Neural progenitor cell (in vitro differentiated cells): ENCODE results near the gene TOP2A. TPM values are rescaled to one million over a fixed set of nuclear protein-coding genes. Genes with fewer than 3 reads are reported as not detected.

Experiments
- DNase-seq: peaks from one replicate; pipeline ENCODE4 v3.0.0-alpha.2; 2016; ENCODE audit warnings: low spot score
- H2AFZ ChIP-seq: fragments of 200-600 bp; sonication (generic); replicated peaks from 2 replicates; pipeline ENCODE4 v1.6.1; 2016; ENCODE audit warnings: antibody characterized with exemption
- H3F3A ChIP-seq: fragments of 200-600 bp; sonication (generic); 2 replicates; pipeline ENCODE4 v1.6.1; 2016; ENCODE audit warnings: antibody characterized with exemption, low read depth
- H3K27ac ChIP-seq: fragments of 200-600 bp; sonication (generic); 2 replicates; pipeline ENCODE4 v1.5.1; 2016; ENCODE audit warnings: mild to moderate bottlenecking
- H3K27me3 ChIP-seq: fragments of 200-600 bp; sonication (generic); 2 replicates; pipeline ENCODE4 v1.6.1; 2016; ENCODE audit warnings: mild to moderate bottlenecking, moderate library complexity
- H3K36me3 ChIP-seq: fragments of 200-600 bp; sonication (generic); 2 replicates; pipeline ENCODE4 v1.5.1; 2016
- H3K4me1 ChIP-seq: fragments of 200-600 bp; sonication (generic); 2 replicates; pipeline ENCODE4 v1.6.1; 2016; ENCODE audit warnings: mixed run types
- H3K4me2 ChIP-seq: fragments of 200-600 bp; sonication (generic); 2 replicates; pipeline ENCODE4 v1.6.1; 2016
- H3K4me3 ChIP-seq: fragments of 200-600 bp; sonication (generic); 2 replicates; pipeline ENCODE4 v1.5.1; 2016
- H3K79me2 ChIP-seq: fragments of 200-600 bp; sonication (generic); 2 replicates; pipeline ENCODE4 v1.6.1; 2016; ENCODE audit warnings: low read depth
- H3K9ac ChIP-seq: fragments of 200-600 bp; sonication (generic); 2 replicates; pipeline ENCODE4 v1.6.1; 2016
- H3K9me3 ChIP-seq: fragments of 200-600 bp; sonication (generic); 2 replicates; pipeline ENCODE4 v1.5.1; 2016; ENCODE audit warnings: low read depth
- H4K20me1 ChIP-seq: fragments of 200-600 bp; sonication (generic); 2 replicates; pipeline ENCODE4 v1.6.1; 2016; ENCODE audit warnings: low read depth
- H3K27ac Mint-ChIP-seq: 3 replicates; pipeline ENCODE4 v1.8.0; 2021; ENCODE audit warnings: mixed read lengths
- H3K27me3 Mint-ChIP-seq: 2 replicates; pipeline ENCODE4 v1.8.0; 2022; ENCODE audit warnings: low read depth, mild to moderate bottlenecking, inconsistent platforms, moderate library complexity, mixed read lengths; ENCODE audit not compliant: insufficient read depth
- H3K36me3 Mint-ChIP-seq: 3 replicates; pipeline ENCODE4 v1.8.0; 2021; ENCODE audit warnings: mixed read lengths
- H3K4me1 Mint-ChIP-seq: 3 replicates; pipeline ENCODE4 v1.8.0; 2021; ENCODE audit warnings: mixed read lengths
- H3K4me3 Mint-ChIP-seq: 3 replicates; pipeline ENCODE4 v1.8.0; 2021; ENCODE audit warnings: mild to moderate bottlenecking, moderate library complexity, mixed read lengths
- H3K9me3 Mint-ChIP-seq: 3 replicates; pipeline ENCODE4 v1.8.0; 2020; ENCODE audit warnings: mixed read lengths
- CTCF ChIP-seq: fragments of 200-600 bp; sonication (generic); IDR thresholded peaks from 2 replicates; pipeline ENCODE4 v1.5.1; 2017; ENCODE audit warnings: antibody characterized with exemption, mild to moderate bottlenecking
- EZH2 ChIP-seq: fragments of 200-600 bp; sonication (generic); IDR thresholded peaks from 2 replicates; pipeline ENCODE4 v1.6.1; 2017; ENCODE audit warnings: antibody characterized with exemption, mild to moderate bottlenecking, moderate library complexity
- EZH2phosphoT487 ChIP-seq: fragments of 200-600 bp; sonication (generic); IDR thresholded peaks from 2 replicates; pipeline ENCODE4 v1.6.1; 2017; ENCODE audit warnings: antibody characterized with exemption
- total RNA-seq: library from RNA; depleted of rRNA; stranded (reverse); fragments of >200 nt; gene quantifications from 2 replicates; pipeline ENCODE4 v1.2.3, GENCODE V29; 2015; ENCODE audit warnings: low replicate concordance

Gene TOP2A
- total RNA-seq, 1 donor from 2014 or later, result 968 TPM

GRCh38 chr17:40451420-40451819, 33.7 kb upstream of the TOP2A start:
- H3K79me2 ChIP-seq, result no peaks in the 10 kb centered on the region
- H3K4me3 Mint-ChIP-seq, result no peak overlapping the region
- H3K36me3 Mint-ChIP-seq, result peaks cover 12% of the 10 kb centered on the region
- H3K27me3 Mint-ChIP-seq, result peaks cover 4% of the 10 kb centered on the region
- H3F3A ChIP-seq, result no peaks in the 10 kb centered on the region
- peaks cover 4% of the 10 kb centered on the region for H3K4me1 ChIP-seq
- H3K9me3 ChIP-seq, result no peaks in the 10 kb centered on the region
- no peak overlapping the region for H3K27ac Mint-ChIP-seq
- no peak overlapping the region for H3K4me2 ChIP-seq
- H3K36me3 ChIP-seq, result no peaks in the 10 kb centered on the region
- no peak overlapping the region for H3K4me3 ChIP-seq
- peaks cover 8% of the 10 kb centered on the region for H3K4me1 Mint-ChIP-seq
- TF ChIP-seq CTCF, result no peak
- TF ChIP-seq EZH2, result no peak
- no peak for TF ChIP-seq EZH2phosphoT487
- DNase-seq, result no peak
- H3K9me3 Mint-ChIP-seq, result no peaks in the 10 kb centered on the region
- H2AFZ ChIP-seq, result no peak overlapping the region
- H4K20me1 ChIP-seq, result no peaks in the 10 kb centered on the region
- no peak overlapping the region for H3K9ac ChIP-seq
- H3K27ac ChIP-seq, result no peak overlapping the region
- no peaks in the 10 kb centered on the region for H3K27me3 ChIP-seq

- peaks cover 3% of the 10 kb centered on the region for H3K79me2 ChIP-seq
- H3K4me3 ChIP-seq, result no peak overlapping the region
- TF ChIP-seq CTCF (peak; percentile 57), EZH2 (no peak), EZH2phosphoT487 (no peak)
- peaks cover 4% of the 10 kb centered on the region for H3K4me1 ChIP-seq
- Mint-ChIP-seq H3K27ac (no peak overlapping the region), H3K36me3 (peaks cover 7% of the 10 kb centered on the region), H3K27me3 (peaks cover 2% of the 10 kb centered on the region), H3K4me3 (no peak overlapping the region), H3K4me1 (peaks cover 15% of the 10 kb centered on the region), H3K9me3 (no peaks in the 10 kb centered on the region)
- no peak overlapping the region for H3K4me2 ChIP-seq
- no peaks in the 10 kb centered on the region for H3K27me3 ChIP-seq
- no peak overlapping the region for H3K27ac ChIP-seq
- H4K20me1 ChIP-seq, result no peaks in the 10 kb centered on the region
- no peaks in the 10 kb centered on the region for H3K9me3 ChIP-seq
- H3K9ac ChIP-seq, result no peak overlapping the region
- H2AFZ ChIP-seq, result no peak overlapping the region
- no peaks in the 10 kb centered on the region for H3K36me3 ChIP-seq
- peak; percentile 49 for DNase-seq
- peaks cover 2% of the 10 kb centered on the region for H3F3A ChIP-seq
Observed at GRCh38 chr17:40450175-40450574, 32.5 kb upstream of the TOP2A start.

DNA sequence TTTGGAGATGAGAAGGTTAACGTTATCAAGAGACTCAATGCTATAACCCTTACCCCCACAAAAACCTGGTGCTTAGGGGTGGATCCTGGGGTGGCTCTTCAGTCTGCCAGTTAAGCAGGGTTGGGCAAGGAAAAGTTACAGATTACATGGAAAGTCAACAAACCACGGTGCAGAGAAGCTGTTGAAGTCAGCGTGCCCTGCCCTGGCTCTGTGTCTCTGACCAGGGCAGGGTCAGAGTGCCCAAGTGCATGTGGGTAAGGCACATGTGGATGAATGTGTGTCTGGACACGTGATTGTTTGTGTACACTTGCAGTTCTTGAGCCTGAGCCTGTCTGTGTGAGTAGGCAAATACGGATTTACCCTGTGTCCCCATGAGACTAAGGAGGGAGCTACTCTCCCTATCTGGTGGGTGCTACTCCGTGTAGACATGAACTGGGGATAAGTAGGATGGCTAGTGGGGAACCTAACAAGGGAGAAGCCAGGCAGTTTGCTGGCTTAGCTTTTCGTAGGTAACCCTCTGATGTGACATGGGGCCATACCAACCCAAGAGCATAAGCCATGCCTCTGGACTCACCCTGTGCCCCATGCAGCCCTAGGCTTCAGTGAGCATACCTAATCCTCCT, 31.1 kb upstream of the TOP2A start:
- Histone ChIP-seq H3K36me3 (no peaks in the 10 kb centered on the region), H4K20me1 (no peaks in the 10 kb centered on the region), H2AFZ (no peak overlapping the region), H3K9ac (no peak overlapping the region), H3K4me1 (peaks cover 10% of the 10 kb centered on the region), H3K27ac (no peak overlapping the region), H3F3A (peaks cover 9% of the 10 kb centered on the region), H3K9me3 (no peaks in the 10 kb centered on the region), H3K79me2 (peaks cover 6% of the 10 kb centered on the region), H3K4me3 (no peak overlapping the region), H3K27me3 (no peaks in the 10 kb centered on the region), H3K4me2 (no peak overlapping the region)
- Mint-ChIP-seq H3K27ac (no peak overlapping the region), H3K4me1 (peaks cover 27% of the 10 kb centered on the region), H3K27me3 (peaks cover 7% of the 10 kb centered on the region), H3K36me3 (peaks cover 2% of the 10 kb centered on the region), H3K4me3 (no peak overlapping the region), H3K9me3 (no peaks in the 10 kb centered on the region)
- TF ChIP-seq EZH2phosphoT487 (no peak), CTCF (no peak), EZH2 (no peak)
- no peak for DNase-seq
